ENCODE results near the gene ANKRD29. TPM values are rescaled to one million over a fixed set of nuclear protein-coding genes. Genes with fewer than 3 reads are reported as not detected.
A peak's percentile ranks its signal among the peaks of the same experiment; 100 is the strongest.

The ANKRD29 gene
- total RNA-seq, 1 donor from 2014 or later = 56.5 TPM

DNA sequence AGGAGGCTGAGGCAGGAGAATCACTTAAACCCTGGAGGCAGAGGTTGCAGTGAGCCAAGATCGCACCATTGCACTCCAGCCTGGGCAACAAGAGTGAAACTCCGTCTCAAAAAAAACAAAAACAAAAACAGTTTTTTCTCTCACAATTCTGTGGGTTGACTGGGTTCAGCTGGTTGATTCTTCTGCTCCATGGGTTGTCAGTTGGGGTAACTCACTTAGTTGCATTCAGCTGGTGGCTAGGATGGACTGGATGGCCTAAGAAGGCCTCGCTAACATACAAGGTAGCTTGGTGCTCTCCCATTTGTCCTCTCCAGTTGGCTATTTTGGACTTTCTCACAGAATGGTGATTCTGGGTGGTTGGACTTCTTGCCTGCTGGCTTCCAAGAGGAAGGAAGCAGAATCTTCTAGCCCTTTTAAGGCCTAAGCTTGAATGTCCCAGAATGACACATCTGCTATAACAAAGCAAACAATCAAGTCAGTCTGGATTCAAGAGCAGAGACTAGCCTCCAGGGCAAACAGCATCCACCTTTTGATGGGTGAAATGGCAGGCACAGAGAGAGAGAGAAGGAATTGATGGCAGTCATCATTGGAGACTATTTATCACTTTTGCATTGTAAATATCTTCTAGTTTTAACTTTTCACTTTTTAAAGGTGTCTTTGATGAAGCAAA is 44.4 kb upstream of the ANKRD29 start:
- Histone ChIP-seq H3K4me3 (no peak overlapping the region), H3K27me3 (ENCODE audit: low read depth) (no peaks in the 10 kb centered on the region), H3K9me3 (peaks cover 10% of the 10 kb centered on the region), H3K4me1 (no peaks in the 10 kb centered on the region), H3K27ac (no peak overlapping the region), H3K36me3 (no peaks in the 10 kb centered on the region)
- ATAC-seq = no peak
- intact Hi-C loops (cut with DNase I) = no loop called here
- TF ChIP-seq CTCF (IDR thresholded peaks at IDR 0.05) = no peak
- DNase-seq = no peak

GRCh38 chr18:23704806-23705205 is 42.1 kb upstream of the ANKRD29 start:
- H3K4me1 ChIP-seq = no peaks in the 10 kb centered on the region
- no peaks in the 10 kb centered on the region for H3K27me3 ChIP-seq (ENCODE audit: low read depth)
- no peak overlapping the region for H3K27ac ChIP-seq
- DNase-seq (no peak), ATAC-seq (no peak)
- no peak overlapping the region for H3K4me3 ChIP-seq
- peaks cover 10% of the 10 kb centered on the region for H3K9me3 ChIP-seq
- no peaks in the 10 kb centered on the region for H3K36me3 ChIP-seq
- no peak for TF ChIP-seq CTCF (IDR thresholded peaks at IDR 0.05)
- intact Hi-C loops (cut with DNase I) = no loop called here

GRCh38 chr18:23703987-23704384 is 41.3 kb upstream of the ANKRD29 start:
- H3K27ac ChIP-seq = no peak overlapping the region
- H3K9me3 ChIP-seq = peaks cover 10% of the 10 kb centered on the region
- DNase-seq = no peak
- no peak for TF ChIP-seq CTCF (IDR thresholded peaks at IDR 0.05)
- H3K27me3 ChIP-seq (ENCODE audit: low read depth) = no peaks in the 10 kb centered on the region
- H3K4me3 ChIP-seq = no peak overlapping the region
- H3K36me3 ChIP-seq = no peaks in the 10 kb centered on the region
- intact Hi-C loops (cut with DNase I) = no loop called here
- peak in 1 of 2 donors; percentile 18 for ATAC-seq
- H3K4me1 ChIP-seq = no peaks in the 10 kb centered on the region

- Histone ChIP-seq H3K4me3 (no peak overlapping the region), H3K4me1 (no peaks in the 10 kb centered on the region), H3K9me3 (peaks cover 10% of the 10 kb centered on the region), H3K27me3 (ENCODE audit: low read depth) (no peaks in the 10 kb centered on the region), H3K27ac (no peak overlapping the region), H3K36me3 (no peaks in the 10 kb centered on the region)
- peak; percentile 42 for TF ChIP-seq CTCF (IDR thresholded peaks at IDR 0.05)
- ATAC-seq (peak; percentile 72 to 74), DNase-seq (no peak)
- intact Hi-C loops (cut with DNase I) = no loop called here
Observed at GRCh38 chr18:23703057-23703986, 40.6 kb upstream of the ANKRD29 start.

DNA sequence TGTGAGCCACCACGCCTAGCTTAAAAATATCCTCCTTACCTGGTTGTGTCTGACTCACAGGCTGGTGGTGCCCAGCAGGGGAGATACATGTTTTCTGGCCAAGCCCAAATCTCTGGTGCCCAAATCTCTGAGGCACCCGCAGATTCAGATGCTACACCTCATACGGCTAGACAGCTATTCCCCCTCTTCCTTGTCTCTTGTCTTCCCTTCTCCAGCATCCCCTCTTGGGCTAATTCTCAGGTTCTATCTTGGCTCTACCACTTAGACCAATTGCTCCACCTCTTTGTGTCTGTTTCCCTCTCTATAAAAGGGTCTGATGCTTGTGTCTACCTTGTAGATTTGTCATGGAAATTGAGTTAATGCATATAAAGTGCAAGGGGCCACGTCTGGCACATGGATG is 39.9 kb upstream of the ANKRD29 start:
- no peak overlapping the region for H3K27ac ChIP-seq
- no peaks in the 10 kb centered on the region for H3K27me3 ChIP-seq (ENCODE audit: low read depth)
- no peak for TF ChIP-seq CTCF (IDR thresholded peaks at IDR 0.05)
- intact Hi-C loops (cut with DNase I) = no loop called here
- no peak for ATAC-seq
- no peak overlapping the region for H3K4me3 ChIP-seq
- no peak for DNase-seq
- peaks cover 9% of the 10 kb centered on the region for H3K9me3 ChIP-seq
- H3K36me3 ChIP-seq = no peaks in the 10 kb centered on the region
- H3K4me1 ChIP-seq = no peaks in the 10 kb centered on the region
